Mucosa of rectum (tissue), 2 donors: ENCODE results near the gene ARHGAP15.

Experiments used
- H3K27ac ChIP-seq, 2 donors: one replicate each; pipeline ENCODE4 v1.7.0; 2013; ENCODE audit warnings: inconsistent platforms in 2 of 2, low read depth in 2 of 2, low read length in 2 of 2
- H3K27me3 ChIP-seq, 2 donors: one replicate each; pipeline ENCODE4 v1.7.0; 2013; ENCODE audit warnings: low read length in 2 of 2; ENCODE audit not compliant: control insufficient read depth in 2 of 2, insufficient read depth in 2 of 2
- H3K36me3 ChIP-seq, 2 donors: one replicate each; pipeline ENCODE4 v1.7.0; 2013; ENCODE audit warnings: low read length in 2 of 2; ENCODE audit not compliant: control insufficient read depth in 2 of 2, insufficient read depth in 2 of 2
- H3K4me1 ChIP-seq, 2 donors: one replicate each; pipeline ENCODE4 v1.7.0; 2013; ENCODE audit warnings: low read length in 2 of 2, mild to moderate bottlenecking in 1 of 2; ENCODE audit not compliant: control insufficient read depth in 2 of 2, insufficient read depth in 2 of 2
- H3K4me3 ChIP-seq, 2 donors: one replicate each; pipeline ENCODE4 v1.7.0; 2013; ENCODE audit warnings: low read length in 2 of 2
- H3K9ac ChIP-seq, 2 donors: one replicate each; pipeline ENCODE4 v1.7.0; 2013; ENCODE audit warnings: low read length in 2 of 2, low read depth in 1 of 2, mild to moderate bottlenecking in 1 of 2
- H3K9me3 ChIP-seq, 2 donors: one replicate each; pipeline ENCODE4 v1.7.0; 2013; ENCODE audit warnings: low read length in 2 of 2; ENCODE audit not compliant: control insufficient read depth in 2 of 2
- donor health status: healthy.
- donor health status: Normal muscosa, but diverticular disease.

The ARHGAP15 gene

DNA sequence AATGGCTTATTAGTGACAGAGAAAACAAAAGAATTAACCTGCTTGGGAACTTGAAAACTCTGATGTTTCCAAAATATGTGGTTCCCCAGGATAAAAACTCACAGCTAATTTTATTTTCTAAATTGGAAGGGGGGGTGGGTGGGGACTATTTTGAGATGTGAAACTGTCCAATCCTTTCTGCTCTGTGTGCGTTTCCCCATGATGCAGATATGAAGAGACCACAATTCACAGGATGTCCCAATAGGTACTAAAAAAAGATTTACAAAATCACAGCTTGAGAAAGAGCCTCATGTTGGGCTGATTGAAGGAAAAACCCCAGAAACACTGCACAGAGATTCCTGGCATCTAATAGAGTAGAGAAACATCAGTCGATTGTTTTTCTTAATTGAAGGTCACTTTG lies 273.2 kb downstream of the ARHGAP15 start:
- H3K4me1 ChIP-seq = no peaks in the 10 kb centered on the region
- H3K27ac ChIP-seq = no peak overlapping the region
- no peak overlapping the region for H3K9ac ChIP-seq
- H3K4me3 ChIP-seq = no peak overlapping the region
- H3K27me3 ChIP-seq = no peaks in the 10 kb centered on the region
- H3K36me3 ChIP-seq = no peaks in the 10 kb centered on the region
- H3K9me3 ChIP-seq = no peaks in the 10 kb centered on the region

DNA sequence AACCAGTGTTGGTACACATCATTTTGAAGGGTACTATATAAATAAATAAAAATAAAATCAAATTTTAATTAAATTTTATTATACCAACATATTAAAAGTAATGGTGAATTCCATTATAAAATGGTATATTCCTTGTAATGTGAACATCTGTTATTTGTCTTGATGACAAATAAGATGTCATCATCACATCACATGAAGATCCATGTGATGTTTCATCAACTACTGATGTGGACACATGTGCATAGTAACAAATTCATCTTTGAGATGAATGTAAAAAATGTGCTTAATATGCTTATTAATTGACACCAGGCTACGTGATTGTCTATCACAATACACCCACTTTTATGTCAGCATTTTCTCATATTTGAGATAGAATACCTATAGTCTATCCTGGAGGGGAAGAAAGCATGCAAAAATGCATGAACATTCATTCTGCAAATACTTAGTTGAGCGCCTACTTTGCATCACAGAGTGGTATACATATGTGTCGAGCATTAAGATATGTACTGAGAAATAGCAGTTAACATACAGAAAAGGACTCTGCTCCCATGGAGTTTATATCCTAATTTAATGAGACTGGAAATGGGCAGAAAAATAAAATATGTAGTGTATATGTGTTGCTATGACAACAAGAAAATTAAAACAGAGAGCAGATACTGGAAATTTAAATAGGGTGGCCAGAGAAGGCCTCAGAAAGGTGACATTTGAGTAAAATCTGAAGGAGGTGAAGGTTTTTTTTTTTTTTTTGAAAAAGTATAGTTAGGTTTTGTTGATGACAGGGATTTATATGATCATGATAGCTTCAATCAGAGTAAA lies 281.1 kb downstream of the ARHGAP15 start:
- Histone ChIP-seq H3K27ac (no peak overlapping the region), H3K4me3 (no peak overlapping the region), H3K27me3 (no peaks in the 10 kb centered on the region), H3K9me3 (no peaks in the 10 kb centered on the region), H3K36me3 (no peaks in the 10 kb centered on the region), H3K9ac (no peak overlapping the region), H3K4me1 (no peaks in the 10 kb centered on the region)

DNA sequence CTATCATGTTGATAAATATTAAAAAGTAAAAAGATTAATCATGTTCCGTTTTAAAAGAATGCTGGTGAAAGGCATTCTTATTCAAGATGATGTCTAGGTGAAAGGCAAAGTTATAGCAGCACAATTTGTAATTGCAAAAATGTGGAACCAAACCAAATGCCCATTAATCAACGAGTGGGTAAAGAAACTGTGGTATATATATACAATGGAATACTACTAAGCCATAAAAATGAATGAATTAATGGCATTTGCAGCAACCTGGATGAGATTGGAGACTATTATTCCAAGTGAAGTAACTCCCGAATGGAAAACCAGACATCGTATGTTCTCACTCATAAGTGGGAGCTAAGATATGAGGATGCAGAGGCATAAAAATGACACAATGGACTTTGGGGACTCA lies 286.4 kb downstream of the ARHGAP15 start:
- no peak overlapping the region for H3K4me3 ChIP-seq
- H3K27me3 ChIP-seq = no peaks in the 10 kb centered on the region
- no peak overlapping the region for H3K27ac ChIP-seq
- no peaks in the 10 kb centered on the region for H3K36me3 ChIP-seq
- no peaks in the 10 kb centered on the region for H3K4me1 ChIP-seq
- no peak overlapping the region for H3K9ac ChIP-seq
- H3K9me3 ChIP-seq = no peaks in the 10 kb centered on the region

DNA sequence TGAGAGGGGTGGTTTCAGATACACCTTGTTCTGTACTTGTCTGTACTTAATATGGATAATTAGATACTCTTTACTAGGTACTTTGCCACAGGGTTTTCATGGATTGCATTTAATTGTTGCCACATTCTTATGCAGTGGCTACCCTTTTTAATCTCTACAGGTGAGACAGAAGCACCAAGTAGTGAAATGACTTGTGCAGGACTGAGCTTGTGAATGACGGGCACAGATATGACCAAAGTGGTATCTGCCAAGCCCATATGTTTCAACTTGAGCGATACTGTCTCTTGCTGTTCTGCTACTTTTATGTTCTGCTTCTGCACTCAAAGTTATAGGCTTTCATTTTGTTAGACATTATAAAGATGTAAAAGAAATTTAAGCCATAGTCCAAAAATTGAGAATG lies 288.2 kb downstream of the ARHGAP15 start:
- Histone ChIP-seq H3K9ac (no peak overlapping the region), H3K36me3 (no peaks in the 10 kb centered on the region), H3K4me3 (no peak overlapping the region), H3K4me1 (no peaks in the 10 kb centered on the region), H3K27me3 (no peaks in the 10 kb centered on the region), H3K27ac (no peak overlapping the region), H3K9me3 (no peaks in the 10 kb centered on the region)

DNA sequence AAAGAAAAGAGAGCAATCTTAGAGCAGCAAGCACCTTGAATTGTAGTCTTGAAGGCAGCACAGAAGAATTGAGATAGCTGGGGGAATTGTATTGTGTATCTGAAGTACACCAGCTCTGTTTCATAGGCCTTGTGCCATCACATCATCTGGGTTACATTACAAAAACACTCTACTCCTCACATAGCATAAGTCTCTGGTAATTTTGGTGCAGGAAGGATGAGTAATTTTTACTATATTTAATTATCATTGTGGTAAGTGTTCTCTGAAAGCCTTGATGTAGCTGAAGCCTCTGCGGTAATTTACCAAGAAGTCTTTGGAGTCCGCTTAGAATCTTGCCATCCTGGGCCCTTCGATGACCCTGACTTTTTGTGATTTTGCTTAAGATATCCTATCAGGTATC lies 291.1 kb downstream of the ARHGAP15 start:
- Histone ChIP-seq H3K27me3 (no peaks in the 10 kb centered on the region), H3K4me1 (no peaks in the 10 kb centered on the region), H3K36me3 (no peaks in the 10 kb centered on the region), H3K27ac (no peak overlapping the region), H3K4me3 (no peak overlapping the region), H3K9ac (no peak overlapping the region), H3K9me3 (no peaks in the 10 kb centered on the region)

DNA sequence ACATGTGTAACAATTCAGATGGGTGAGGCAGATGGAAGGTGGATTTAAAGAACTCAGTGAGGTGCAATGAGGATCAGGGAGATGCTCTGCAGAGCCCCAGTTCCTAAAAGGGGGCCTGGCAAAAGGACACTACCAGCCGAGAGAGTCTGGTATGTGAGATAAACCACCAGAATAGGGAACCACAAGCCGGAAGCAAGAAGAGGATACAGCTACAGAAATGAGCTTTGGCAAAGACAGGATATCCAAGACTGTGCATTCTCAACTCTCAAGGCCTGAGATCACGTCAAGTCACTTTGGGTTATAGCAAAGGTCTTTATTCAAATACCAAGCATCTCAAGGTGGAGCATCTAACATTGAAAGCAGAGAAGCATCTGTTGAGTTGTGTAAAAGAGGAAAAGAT lies 293.5 kb downstream of the ARHGAP15 start:
- Histone ChIP-seq H3K9ac (no peak overlapping the region), H3K4me3 (no peak overlapping the region), H3K4me1 (no peaks in the 10 kb centered on the region), H3K36me3 (no peaks in the 10 kb centered on the region), H3K27me3 (no peaks in the 10 kb centered on the region), H3K9me3 (no peaks in the 10 kb centered on the region), H3K27ac (no peak overlapping the region)

DNA sequence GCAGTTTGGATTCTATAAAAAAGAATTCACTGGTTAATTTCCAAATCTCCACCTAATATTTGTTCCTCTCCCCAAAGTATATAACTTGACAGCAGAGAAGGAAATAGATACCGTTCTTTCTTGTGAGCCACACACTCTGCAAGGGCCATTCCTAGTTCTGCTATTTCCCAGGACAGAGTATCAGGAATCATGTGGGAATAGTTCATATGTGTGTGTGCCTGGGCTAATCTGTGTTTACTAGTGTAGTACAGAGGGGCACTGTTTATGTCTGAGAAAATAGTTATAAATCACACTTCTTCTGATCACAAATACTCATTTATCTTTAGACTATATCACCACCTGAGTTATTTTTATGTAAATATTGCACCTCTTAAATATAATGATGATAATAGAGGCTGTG lies 296.7 kb downstream of the ARHGAP15 start:
- no peaks in the 10 kb centered on the region for H3K4me1 ChIP-seq
- no peaks in the 10 kb centered on the region for H3K9me3 ChIP-seq
- H3K27ac ChIP-seq = no peak overlapping the region
- H3K4me3 ChIP-seq = no peak overlapping the region
- no peak overlapping the region for H3K9ac ChIP-seq
- no peaks in the 10 kb centered on the region for H3K36me3 ChIP-seq
- H3K27me3 ChIP-seq = no peaks in the 10 kb centered on the region

DNA sequence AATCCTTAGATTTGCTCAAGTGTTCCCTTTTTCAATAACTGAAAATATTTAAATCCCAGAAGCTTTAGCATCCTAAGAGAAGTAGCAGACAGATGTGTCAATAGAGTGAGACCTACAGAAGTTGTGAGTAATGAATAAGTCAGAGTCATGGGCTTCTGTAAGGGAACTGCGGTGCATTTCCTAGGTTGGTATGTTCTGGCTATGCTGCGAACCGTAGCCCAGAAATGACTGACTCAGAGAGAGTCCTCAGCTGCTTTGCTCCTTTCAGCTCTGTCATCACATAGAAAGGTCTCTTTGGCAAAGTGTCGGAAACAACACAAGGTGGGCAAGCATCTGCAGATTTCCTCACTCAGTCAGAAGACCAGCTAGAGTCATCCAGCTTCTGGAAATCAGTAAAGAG lies 297.1 kb downstream of the ARHGAP15 start:
- H3K27ac ChIP-seq = no peak overlapping the region
- H3K4me3 ChIP-seq = no peak overlapping the region
- H3K27me3 ChIP-seq = no peaks in the 10 kb centered on the region
- no peak overlapping the region for H3K9ac ChIP-seq
- H3K36me3 ChIP-seq = no peaks in the 10 kb centered on the region
- no peaks in the 10 kb centered on the region for H3K9me3 ChIP-seq
- no peaks in the 10 kb centered on the region for H3K4me1 ChIP-seq

DNA sequence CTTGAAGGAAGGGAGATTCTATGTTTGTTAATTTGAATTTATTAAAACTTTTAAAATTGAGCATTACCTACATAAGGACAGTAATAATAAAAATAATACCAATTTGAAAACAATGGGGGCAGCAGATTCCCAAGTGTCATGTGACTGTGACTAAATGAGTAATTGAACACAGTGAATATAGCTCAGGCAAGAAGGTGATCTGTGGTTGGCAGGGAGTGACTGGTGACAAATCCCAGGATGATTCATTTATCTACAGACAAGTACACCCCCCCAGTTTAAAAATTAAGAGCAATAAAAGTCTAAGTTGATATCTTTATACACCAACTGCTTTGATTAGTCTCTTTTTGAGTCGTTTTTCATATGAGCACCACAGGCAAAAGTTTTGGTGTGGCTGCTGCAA lies 299.5 kb downstream of the ARHGAP15 start:
- Histone ChIP-seq H3K27me3 (no peaks in the 10 kb centered on the region), H3K36me3 (no peaks in the 10 kb centered on the region), H3K9me3 (no peaks in the 10 kb centered on the region), H3K9ac (no peak overlapping the region), H3K4me1 (no peaks in the 10 kb centered on the region), H3K27ac (no peak overlapping the region), H3K4me3 (no peak overlapping the region)

DNA sequence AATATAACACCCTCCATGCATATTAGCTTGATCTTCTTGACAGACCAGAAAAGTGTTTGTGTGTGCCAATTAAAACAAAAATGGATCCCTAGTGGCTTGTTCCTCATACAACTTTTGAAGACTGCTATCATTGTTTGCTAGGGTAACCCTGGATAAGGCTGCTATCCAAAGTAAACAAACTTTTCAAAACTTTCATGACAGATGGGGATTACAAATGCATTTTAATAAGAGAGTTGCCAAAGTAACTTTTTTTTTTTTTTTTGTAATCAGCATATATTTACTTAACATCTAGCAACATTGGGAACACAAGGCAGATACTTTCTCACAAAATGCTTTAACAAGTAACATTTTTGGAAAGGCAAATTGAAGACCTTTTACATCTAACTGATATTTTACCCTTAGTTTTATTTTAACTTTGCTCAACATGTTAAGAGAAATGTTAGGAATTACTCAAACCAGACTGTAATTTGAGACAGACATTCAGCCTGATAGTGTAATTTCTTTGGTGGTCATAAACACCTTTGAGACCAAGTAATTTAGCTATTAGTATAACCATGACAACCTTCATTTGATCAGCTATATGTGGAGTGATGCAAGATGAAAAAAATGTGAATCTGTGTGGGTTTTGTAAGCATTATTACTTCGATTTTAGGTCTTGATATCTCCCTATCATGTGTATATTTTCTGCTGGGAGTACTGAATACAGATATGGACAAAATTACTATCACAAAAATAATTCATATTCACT lies 300.9 kb downstream of the ARHGAP15 start:
- H3K27ac ChIP-seq = no peak overlapping the region
- no peaks in the 10 kb centered on the region for H3K4me1 ChIP-seq
- H3K9ac ChIP-seq = no peak overlapping the region
- H3K4me3 ChIP-seq = no peak overlapping the region
- H3K9me3 ChIP-seq = no peaks in the 10 kb centered on the region
- H3K27me3 ChIP-seq = no peaks in the 10 kb centered on the region
- no peaks in the 10 kb centered on the region for H3K36me3 ChIP-seq
